Mesendoderm (in vitro differentiated cells): Measurements from ENCODE around the gene TXNRD2.

Experiments used
- DNase-seq: peaks from one replicate; pipeline ENCODE4 v3.0.0; 2013
- H2AK5ac ChIP-seq: 2 replicates; pipeline ENCODE4 v1.6.1; 2013; ENCODE audit warnings: low read length, inconsistent platforms
- H2BK120ac ChIP-seq: 2 replicates; pipeline ENCODE4 v1.6.1; 2013; ENCODE audit warnings: low read depth, mild to moderate bottlenecking, low read length, moderate library complexity, mixed read lengths
- H2BK15ac ChIP-seq: replicated peaks from 2 replicates; pipeline ENCODE4 v1.6.1; 2013; ENCODE audit warnings: low read depth, mild to moderate bottlenecking, moderate library complexity
- H2BK5ac ChIP-seq: 2 replicates; pipeline ENCODE4 v1.6.1; 2013; ENCODE audit warnings: low read length, inconsistent platforms
- H3K18ac ChIP-seq: 2 replicates; pipeline ENCODE4 v1.6.1; 2013; ENCODE audit warnings: mild to moderate bottlenecking, low read length, mixed read lengths
- H3K23ac ChIP-seq: one replicate; pipeline ENCODE4 v1.6.1; 2013; ENCODE audit warnings: low read length
- H3K27ac ChIP-seq: 2 replicates; pipeline ENCODE4 v1.5.1; 2013; ENCODE audit warnings: low read depth, mild to moderate bottlenecking, inconsistent platforms, low read length, moderate library complexity
- H3K27me3 ChIP-seq: 2 replicates; pipeline ENCODE4 v1.6.1; 2013; ENCODE audit warnings: low read length, control low read depth, mild to moderate bottlenecking, inconsistent platforms; ENCODE audit not compliant: insufficient read depth, poor library complexity
- H3K36me3 ChIP-seq: 2 replicates; pipeline ENCODE4 v1.6.1; 2013; ENCODE audit warnings: low read length, inconsistent platforms; ENCODE audit not compliant: control insufficient read depth, insufficient read depth
- H3K4ac ChIP-seq: one replicate; pipeline ENCODE4 v1.6.1; 2013; ENCODE audit warnings: low read depth, mild to moderate bottlenecking, low read length, moderate library complexity
- H3K4me1 ChIP-seq: 2 replicates; pipeline ENCODE4 v1.6.1; 2013; ENCODE audit warnings: low read depth, low read length, inconsistent platforms; ENCODE audit not compliant: control insufficient read depth
- H3K4me2 ChIP-seq: 2 replicates; pipeline ENCODE4 v1.6.1; 2013; ENCODE audit warnings: low read length
- H3K4me3 ChIP-seq: 2 replicates; pipeline ENCODE4 v1.5.1; 2013; ENCODE audit warnings: mild to moderate bottlenecking, low read length
- H3K56ac ChIP-seq: one replicate; pipeline ENCODE4 v1.6.1; 2013; ENCODE audit warnings: low read length
- H3K79me1 ChIP-seq: 2 replicates; pipeline ENCODE4 v1.6.1; 2013; ENCODE audit warnings: low read length, inconsistent platforms
- H3K79me2 ChIP-seq: 2 replicates; pipeline ENCODE4 v1.6.1; 2013; ENCODE audit warnings: mild to moderate bottlenecking, low read length; ENCODE audit not compliant: control insufficient read depth, insufficient read depth
- H3K9ac ChIP-seq: 2 replicates; pipeline ENCODE4 v1.6.1; 2013; ENCODE audit warnings: low read length, inconsistent platforms
- H4K5ac ChIP-seq: one replicate; pipeline ENCODE4 v1.6.1; 2013; ENCODE audit warnings: low read length
- H4K8ac ChIP-seq: one replicate; pipeline ENCODE4 v1.6.1; 2013; ENCODE audit warnings: low read depth, mild to moderate bottlenecking, control low read depth, low read length, moderate library complexity
- WGBS: extraction: QIAGEN DNeasy Blood & Tissue Kit; methylation state at CpG from one replicate; pipeline ENCODE4 v1.1.7; 2013; ENCODE audit warnings: low lambda C conversion rate, missing lambda C conversion rate; ENCODE audit not compliant: insufficient coverage; ENCODE audit errors: extremely low coverage; 5-methylcytosine and 5-hydroxymethylcytosine counted together

The TXNRD2 gene

GRCh38 chr22:19852177-19852781 lies 89.3 kb downstream of the TXNRD2 start:
- no peak overlapping the region for H2AK5ac ChIP-seq
- no peak overlapping the region for H3K4me2 ChIP-seq
- H3K9ac ChIP-seq: peak overlapping the region; percentile 98
- no peak overlapping the region for H3K23ac ChIP-seq
- DNase-seq: no peak
- no peak overlapping the region for H3K56ac ChIP-seq
- no peak overlapping the region for H4K8ac ChIP-seq
- H3K79me1 ChIP-seq: peaks cover 32% of the 10 kb centered on the region
- no peak overlapping the region for H4K5ac ChIP-seq
- peaks cover 14% of the 10 kb centered on the region for H3K4me1 ChIP-seq
- no peak overlapping the region for H2BK5ac ChIP-seq
- no peak overlapping the region for H3K27ac ChIP-seq
- no peak overlapping the region for H3K4ac ChIP-seq
- peaks cover 6% of the 10 kb centered on the region for H3K36me3 ChIP-seq
- H3K18ac ChIP-seq: no peak overlapping the region
- no CpG with 5 or more reads among the region's 12 CpGs for WGBS
- no peak overlapping the region for H3K4me3 ChIP-seq
- peaks cover 33% of the 10 kb centered on the region for H3K79me2 ChIP-seq
- no peak overlapping the region for H2BK15ac ChIP-seq
- no peak overlapping the region for H2BK120ac ChIP-seq
- H3K27me3 ChIP-seq: no peaks in the 10 kb centered on the region

DNA sequence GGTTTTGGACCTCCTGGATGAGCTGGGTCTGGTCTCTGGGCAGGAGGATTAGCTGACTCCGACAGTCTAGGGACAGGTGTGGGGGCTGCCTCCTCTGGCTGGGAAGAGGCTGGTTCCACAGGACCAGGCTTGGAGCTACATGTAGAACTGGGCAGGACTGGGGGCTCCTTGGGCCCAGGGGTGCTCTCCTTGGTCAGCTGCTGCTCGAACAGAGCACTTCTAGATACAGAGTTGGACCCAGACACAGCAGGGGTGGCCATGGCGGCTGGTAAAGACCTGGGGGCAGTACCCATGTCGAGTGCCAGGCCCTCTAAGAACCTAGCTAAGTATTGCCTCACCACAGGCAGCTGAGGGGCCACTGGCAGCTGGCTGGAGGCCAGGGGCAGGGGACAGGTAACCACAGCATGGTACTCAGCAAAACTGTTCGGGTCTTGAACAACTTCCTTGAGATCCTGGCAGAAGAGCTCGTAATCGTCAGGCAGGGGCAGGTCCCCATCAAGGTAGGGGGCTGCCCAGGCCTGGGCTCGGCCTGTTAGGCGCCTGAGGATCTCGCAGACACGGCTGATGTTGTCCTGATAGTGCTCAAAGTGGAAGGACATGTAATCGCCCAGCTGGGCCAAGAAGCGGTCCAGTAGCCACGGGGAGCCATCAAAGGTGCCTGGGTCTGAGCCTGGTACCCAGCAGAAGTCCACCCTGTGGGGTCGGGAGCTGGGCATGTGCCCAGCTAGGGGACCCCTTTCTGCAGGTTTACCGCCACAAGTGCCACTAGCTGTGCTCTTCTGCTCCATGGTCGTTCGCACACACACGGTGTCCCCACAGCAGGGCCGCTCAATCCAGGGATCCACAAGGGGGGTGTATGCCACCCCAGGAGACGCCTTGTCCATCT lies 90.1 kb downstream of the TXNRD2 start:
- Histone ChIP-seq H3K4me2 (no peak overlapping the region), H3K79me1 (peaks cover 36% of the 10 kb centered on the region), H2BK5ac (no peak overlapping the region), H3K27me3 (no peaks in the 10 kb centered on the region), H3K9ac (no peak overlapping the region), H2AK5ac (no peak overlapping the region), H3K4me3 (no peak overlapping the region), H3K36me3 (peaks cover 6% of the 10 kb centered on the region), H2BK120ac (no peak overlapping the region), H3K4ac (no peak overlapping the region), H3K56ac (no peak overlapping the region), H3K4me1 (peaks cover 14% of the 10 kb centered on the region), H3K18ac (no peak overlapping the region), H4K5ac (no peak overlapping the region), H4K8ac (no peak overlapping the region), H3K27ac (no peak overlapping the region), H3K23ac (no peak overlapping the region), H3K79me2 (peaks cover 33% of the 10 kb centered on the region), H2BK15ac (no peak overlapping the region)
- no peak for DNase-seq
- WGBS: no CpG with 5 or more reads among the region's 21 CpGs

DNA sequence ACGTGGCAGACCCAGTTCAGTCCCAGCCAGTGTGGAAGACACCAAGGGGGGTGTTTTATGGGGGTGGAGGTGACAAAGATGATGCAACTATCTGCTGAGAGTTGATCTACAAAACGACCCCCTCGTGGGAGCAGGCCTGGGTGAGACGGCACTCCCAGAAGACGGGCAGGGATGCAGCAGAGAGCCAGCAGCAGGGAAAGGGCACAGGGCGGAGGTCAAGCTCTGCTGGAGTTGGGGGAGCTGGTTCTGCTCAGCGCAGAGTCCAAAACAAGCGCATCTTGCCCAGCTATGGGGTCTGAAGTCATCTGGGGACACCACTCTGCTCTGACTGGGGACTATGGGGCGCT lies 90.9 kb downstream of the TXNRD2 start:
- Histone ChIP-seq H3K56ac (peak overlapping the region; percentile 59), H2BK15ac (no peak overlapping the region), H3K4me1 (peaks cover 14% of the 10 kb centered on the region), H3K79me1 (peaks cover 36% of the 10 kb centered on the region), H3K27ac (no peak overlapping the region), H3K4ac (no peak overlapping the region), H3K36me3 (peaks cover 6% of the 10 kb centered on the region), H2BK120ac (no peak overlapping the region), H3K23ac (no peak overlapping the region), H3K79me2 (peaks cover 33% of the 10 kb centered on the region), H3K18ac (no peak overlapping the region), H3K9ac (peak overlapping the region; percentile 0), H3K4me3 (no peak overlapping the region), H4K5ac (no peak overlapping the region), H3K27me3 (no peaks in the 10 kb centered on the region), H2AK5ac (no peak overlapping the region), H3K4me2 (no peak overlapping the region), H4K8ac (no peak overlapping the region), H2BK5ac (no peak overlapping the region)
- WGBS: no CpG with 5 or more reads among the region's 9 CpGs
- DNase-seq: no peak

- Histone ChIP-seq H3K9ac (peak overlapping the region; percentile 0), H3K27ac (peak overlapping the region; percentile 10), H2AK5ac (no peak overlapping the region), H3K79me1 (peaks cover 33% of the 10 kb centered on the region), H4K5ac (no peak overlapping the region), H2BK5ac (no peak overlapping the region), H3K23ac (no peak overlapping the region), H3K18ac (no peak overlapping the region), H3K4ac (no peak overlapping the region), H4K8ac (no peak overlapping the region), H3K56ac (peak overlapping the region; percentile 59), H3K4me3 (no peak overlapping the region), H3K27me3 (no peaks in the 10 kb centered on the region), H3K4me2 (no peak overlapping the region), H2BK120ac (no peak overlapping the region), H2BK15ac (no peak overlapping the region), H3K36me3 (peaks cover 6% of the 10 kb centered on the region), H3K4me1 (peaks cover 12% of the 10 kb centered on the region), H3K79me2 (peaks cover 31% of the 10 kb centered on the region)
- no CpG with 5 or more reads among the region's 9 CpGs for WGBS
- DNase-seq: peak; percentile 82
Observed at GRCh38 chr22:19849835-19850762, 91.5 kb downstream of the TXNRD2 start.

DNA sequence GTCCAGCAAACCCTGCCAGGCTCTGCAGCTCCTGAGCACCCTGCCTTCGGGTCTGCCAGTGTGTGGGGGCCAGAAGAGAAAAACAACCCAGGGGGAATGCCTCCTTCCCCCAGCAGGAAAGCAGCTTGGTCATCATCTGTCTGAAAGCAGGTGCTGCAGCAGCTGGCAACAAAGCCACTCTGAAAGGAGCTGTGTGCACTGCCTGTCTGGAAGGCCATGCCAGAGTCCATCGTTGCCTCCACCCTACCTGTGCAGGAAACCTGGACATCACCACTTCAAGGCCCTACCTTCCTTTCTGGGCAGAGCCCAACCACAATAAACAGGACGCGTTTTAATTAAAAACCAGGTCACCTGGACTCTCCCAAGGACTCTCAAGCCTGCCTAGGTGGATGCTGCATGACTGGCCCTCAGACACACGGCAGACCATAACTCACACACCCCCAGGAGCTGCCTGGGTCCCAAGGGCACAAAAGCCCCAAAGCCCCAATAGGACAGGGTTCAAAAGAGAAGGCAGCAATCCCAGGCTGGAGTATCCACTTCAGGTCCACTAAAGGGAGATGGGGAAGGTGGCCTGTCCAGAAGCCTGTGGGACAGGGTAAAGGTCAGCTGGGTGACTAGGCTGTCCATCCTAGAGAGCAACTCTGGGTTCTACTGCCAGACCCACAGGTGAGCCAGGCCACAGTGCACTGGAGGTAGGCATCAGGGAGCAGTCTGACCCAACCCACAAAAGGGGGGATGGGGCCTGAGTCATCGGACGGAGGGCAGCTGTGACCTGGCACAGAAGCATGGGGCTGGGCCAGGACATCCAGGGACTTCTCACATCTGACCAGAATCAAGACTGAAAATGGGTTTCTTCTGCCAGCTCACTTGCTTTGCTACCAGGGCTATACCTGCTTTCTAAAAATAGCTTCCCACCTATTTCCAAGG lies 93.1 kb downstream of the TXNRD2 start:
- no CpG with 5 or more reads among the region's 7 CpGs for WGBS
- H3K36me3 ChIP-seq: peaks cover 6% of the 10 kb centered on the region
- no peak overlapping the region for H2BK5ac ChIP-seq
- H4K8ac ChIP-seq: no peak overlapping the region
- H3K4me3 ChIP-seq: no peak overlapping the region
- H3K4me2 ChIP-seq: no peak overlapping the region
- peaks cover 11% of the 10 kb centered on the region for H3K4me1 ChIP-seq
- H3K9ac ChIP-seq: no peak overlapping the region
- peaks cover 26% of the 10 kb centered on the region for H3K79me1 ChIP-seq
- no peak for DNase-seq
- no peak overlapping the region for H4K5ac ChIP-seq
- H2AK5ac ChIP-seq: no peak overlapping the region
- no peak overlapping the region for H3K23ac ChIP-seq
- H3K79me2 ChIP-seq: peaks cover 21% of the 10 kb centered on the region
- no peak overlapping the region for H3K18ac ChIP-seq
- H3K27me3 ChIP-seq: no peaks in the 10 kb centered on the region
- no peak overlapping the region for H3K4ac ChIP-seq
- no peak overlapping the region for H3K56ac ChIP-seq
- H2BK15ac ChIP-seq: no peak overlapping the region
- H2BK120ac ChIP-seq: no peak overlapping the region
- H3K27ac ChIP-seq: no peak overlapping the region
